22Rv1 (cell line): ENCODE results near the gene FAM177B.
"Not testable (repeated sequence)": the region's sequence is repeated elsewhere in the genome, so short reads cannot be mapped to it uniquely, and the experiment has no call there.

Experiments used
- H3K27ac ChIP-seq: fragments of 450-650 bp; 2 replicates; pipeline ENCODE4 v1.5.1; 2017
- ZFX ChIP-seq: fragments of 450-650 bp; IDR thresholded peaks from 2 replicates; pipeline ENCODE4 v1.6.1; 2017; ENCODE audit warnings: antibody characterized with exemption, borderline replicate concordance
- TF ChIP-seq, protein P1 (sequence below): fragments of 450-650 bp; IDR thresholded peaks from 2 replicates; pipeline ENCODE4 v1.5.1; 2017; ENCODE audit warnings: mild to moderate bottlenecking

FAM177B gene

DNA sequence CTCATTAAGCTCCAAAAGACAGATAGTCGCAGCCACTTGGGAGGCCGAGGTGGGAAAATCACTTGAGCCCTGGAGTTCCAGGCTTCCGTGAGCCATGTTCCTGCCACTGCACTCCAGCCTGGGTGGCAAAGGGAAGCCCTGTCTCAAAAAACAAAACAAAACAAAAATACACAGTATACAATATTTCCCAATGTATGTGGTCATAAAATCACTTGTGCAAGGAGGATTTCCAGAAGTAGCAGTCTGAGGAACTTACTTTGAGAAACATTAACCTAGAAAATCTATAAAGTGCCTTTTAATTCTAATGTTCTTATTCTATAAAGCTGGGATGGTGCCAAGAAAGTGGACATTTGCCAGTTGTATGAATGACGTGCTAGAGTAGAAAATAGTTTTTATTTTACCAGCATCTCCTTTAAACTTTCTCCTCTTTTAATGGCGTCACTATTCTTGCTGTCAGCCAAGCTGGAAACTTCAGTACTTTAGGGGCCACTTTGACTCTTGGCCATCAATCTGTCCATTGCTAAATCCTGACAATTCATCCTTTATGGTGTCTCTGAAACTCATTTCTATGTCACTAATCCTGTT is 22.5 kb downstream of the FAM177B start:
- no peak overlapping the region for H3K27ac ChIP-seq
- TF ChIP-seq ZFX, result no peak
- TF ChIP-seq, protein P1, sequence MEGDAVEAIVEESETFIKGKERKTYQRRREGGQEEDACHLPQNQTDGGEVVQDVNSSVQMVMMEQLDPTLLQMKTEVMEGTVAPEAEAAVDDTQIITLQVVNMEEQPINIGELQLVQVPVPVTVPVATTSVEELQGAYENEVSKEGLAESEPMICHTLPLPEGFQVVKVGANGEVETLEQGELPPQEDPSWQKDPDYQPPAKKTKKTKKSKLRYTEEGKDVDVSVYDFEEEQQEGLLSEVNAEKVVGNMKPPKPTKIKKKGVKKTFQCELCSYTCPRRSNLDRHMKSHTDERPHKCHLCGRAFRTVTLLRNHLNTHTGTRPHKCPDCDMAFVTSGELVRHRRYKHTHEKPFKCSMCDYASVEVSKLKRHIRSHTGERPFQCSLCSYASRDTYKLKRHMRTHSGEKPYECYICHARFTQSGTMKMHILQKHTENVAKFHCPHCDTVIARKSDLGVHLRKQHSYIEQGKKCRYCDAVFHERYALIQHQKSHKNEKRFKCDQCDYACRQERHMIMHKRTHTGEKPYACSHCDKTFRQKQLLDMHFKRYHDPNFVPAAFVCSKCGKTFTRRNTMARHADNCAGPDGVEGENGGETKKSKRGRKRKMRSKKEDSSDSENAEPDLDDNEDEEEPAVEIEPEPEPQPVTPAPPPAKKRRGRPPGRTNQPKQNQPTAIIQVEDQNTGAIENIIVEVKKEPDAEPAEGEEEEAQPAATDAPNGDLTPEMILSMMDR, result no peak

DNA sequence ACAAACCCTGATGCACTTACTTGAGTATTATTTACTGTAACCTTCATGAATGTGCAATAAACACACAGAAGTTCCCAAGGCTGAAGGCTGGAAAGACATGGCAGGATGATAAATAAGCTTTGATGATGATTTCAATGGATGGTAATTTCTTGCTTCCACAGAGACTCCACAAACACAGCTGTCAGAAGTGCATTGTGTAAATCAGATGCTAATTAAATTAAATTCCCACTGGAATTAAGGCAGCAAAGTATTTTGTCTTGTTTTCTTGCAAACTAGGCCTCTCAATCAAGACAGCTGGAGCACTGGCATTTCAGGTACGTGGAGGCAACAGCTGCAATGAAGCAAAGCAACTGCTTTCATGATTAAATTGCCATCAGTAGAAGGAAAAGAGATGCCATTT is 24.1 kb downstream of the FAM177B start:
- TF ChIP-seq, protein P1, result no peak
- TF ChIP-seq ZFX, result no peak
- H3K27ac ChIP-seq, result no peak overlapping the region

DNA sequence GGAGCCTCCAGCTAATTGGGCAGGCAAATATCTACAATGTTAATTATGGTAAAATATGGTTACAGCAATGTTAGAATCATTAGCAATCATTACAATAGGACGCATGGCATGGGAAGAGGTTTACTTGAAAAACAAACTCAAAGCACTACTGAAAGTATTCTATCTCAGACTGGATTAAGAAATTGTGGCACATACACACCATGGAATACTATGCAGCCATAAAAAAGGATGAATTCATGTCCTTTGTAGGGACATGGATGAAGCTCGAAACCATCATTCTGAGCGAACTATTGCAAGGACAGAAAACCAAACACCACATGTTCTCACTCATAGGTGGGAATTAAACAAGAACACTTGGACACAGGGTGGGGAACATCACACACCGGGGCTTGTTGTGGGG is 25.2 kb downstream of the FAM177B start:
- H3K27ac ChIP-seq, result not testable (repeated sequence)

DNA sequence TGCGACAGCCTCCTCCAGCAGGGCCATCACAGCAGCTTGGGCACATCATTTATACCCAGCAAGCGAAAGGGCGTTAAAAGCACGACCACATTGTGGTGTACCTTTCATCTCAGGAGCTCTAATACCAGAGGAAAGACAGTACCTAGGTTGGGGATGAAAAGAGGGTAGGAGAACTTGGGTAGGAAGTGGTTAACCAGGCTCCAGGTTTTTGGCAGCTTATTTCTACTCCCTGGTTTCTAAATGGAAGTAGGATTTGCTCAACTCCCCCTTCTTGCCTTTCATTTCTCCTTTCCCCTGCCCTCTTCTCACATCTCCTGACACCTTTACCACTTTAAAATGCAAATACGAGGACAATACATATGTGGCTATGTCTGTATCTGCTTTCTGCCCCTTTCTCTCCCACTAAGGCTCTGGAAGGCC is 30.2 kb downstream of the FAM177B start:
- TF ChIP-seq ZFX, result no peak
- TF ChIP-seq, protein P1, result no peak
- no peak overlapping the region for H3K27ac ChIP-seq

DNA sequence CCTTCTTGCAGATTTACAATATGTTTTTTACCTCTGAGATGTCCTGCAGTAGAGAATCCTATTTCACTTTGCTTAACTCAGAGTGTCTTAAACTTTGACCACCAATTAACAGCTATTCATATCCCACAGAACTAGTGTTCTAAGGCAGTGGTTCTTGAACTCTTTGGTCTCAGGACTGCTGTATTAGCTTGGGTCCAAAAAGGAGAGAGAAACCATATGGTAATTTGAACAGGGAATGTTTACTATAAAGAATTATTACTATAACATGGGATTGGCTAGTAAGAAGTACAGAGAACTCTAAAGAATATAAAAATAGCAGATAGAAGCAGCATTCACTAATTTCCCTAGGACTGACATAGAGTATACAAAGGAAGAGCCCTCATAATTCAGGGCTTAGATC is 31.6 kb downstream of the FAM177B start:
- H3K27ac ChIP-seq, result no peak overlapping the region
- no peak for TF ChIP-seq ZFX
- TF ChIP-seq, protein P1, result no peak

DNA sequence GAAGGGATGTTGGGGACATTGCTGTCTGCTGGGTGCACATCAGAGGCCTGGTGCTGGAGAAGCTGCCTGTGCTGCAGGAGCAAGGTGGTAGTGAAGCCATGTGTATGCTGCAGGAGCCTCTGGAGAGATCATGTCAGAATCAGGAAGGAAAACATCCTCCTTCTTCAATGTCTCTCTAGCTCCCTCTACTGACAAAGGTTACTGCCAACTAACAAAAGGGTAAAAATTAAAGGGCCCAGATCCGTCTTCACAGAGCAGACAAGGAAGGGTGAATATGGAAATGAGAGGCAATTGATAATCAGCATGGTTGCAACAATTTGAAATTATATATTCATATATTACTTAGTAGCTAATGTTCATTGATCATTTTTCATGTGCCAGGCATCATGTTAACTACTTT is 32.2 kb downstream of the FAM177B start:
- TF ChIP-seq ZFX, result no peak
- TF ChIP-seq, protein P1, result peak; percentile 72
- H3K27ac ChIP-seq, result no peak overlapping the region

DNA sequence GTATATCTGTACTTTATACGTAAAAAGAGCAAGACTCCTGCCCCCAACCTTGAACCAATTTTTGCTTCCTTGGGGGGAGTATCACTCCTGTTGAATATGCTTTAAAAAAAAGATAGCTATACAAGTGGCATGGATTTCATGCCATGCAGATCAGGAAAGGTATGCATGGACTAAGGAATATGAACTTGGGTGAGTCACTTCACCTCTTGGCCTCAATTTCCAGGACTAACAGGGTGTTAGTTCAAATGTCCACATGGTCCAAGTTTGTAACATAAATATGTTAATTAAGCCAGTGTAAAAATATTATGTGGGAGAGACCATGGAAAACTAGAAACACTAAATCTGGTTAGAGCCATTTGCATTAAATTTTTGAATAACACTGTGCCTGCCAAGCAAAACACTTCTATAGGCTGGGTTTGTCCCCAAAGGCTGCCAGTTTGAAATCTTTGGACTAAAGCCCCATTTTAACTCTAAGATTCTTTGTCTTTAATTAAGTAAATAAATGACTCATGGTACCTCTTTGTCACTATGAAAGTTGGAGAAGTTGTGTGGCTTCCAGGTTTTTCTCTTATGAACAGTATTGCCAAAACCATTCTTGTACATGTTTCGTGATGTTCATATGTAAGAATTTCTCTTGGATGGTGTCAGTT is 33.1 kb downstream of the FAM177B start:
- TF ChIP-seq ZFX, result no peak
- TF ChIP-seq, protein P1, result no peak
- H3K27ac ChIP-seq, result no peak overlapping the region

DNA sequence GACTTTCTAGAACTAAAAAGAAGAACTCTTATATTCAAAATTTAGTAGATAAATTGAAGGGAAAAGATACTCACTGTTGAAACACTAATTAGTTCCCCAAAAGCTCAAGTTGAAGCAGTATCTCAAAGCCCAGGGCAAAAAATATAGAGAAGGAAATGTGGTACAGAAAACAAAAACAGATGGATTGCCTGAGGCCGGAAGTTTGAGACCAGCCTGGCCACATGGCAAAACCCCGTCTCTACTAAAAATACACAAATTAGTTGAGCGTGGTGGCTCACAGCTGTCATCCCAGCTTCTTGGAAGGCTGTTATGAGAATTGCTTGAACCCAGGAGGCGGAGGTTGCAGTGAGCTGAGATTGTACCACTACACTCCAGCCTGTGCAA is 36.0 kb downstream of the FAM177B start:
- no peak overlapping the region for H3K27ac ChIP-seq
- TF ChIP-seq, protein P1, result no peak
- TF ChIP-seq ZFX, result no peak
